ENCODE results near the gene CMTR2.

The CMTR2 gene

GRCh38 chr16:71288890-71289731, at the start of gene CMTR2:
CMTR2 (minus strand) TSS chr16:71289402; CDS start chr16:71285920, 3,482 bp downstream.
- Histone ChIP-seq H3K27me3 (peaks cover 39% of the 10 kb centered on the region), H3K27ac (peak within 1 kb of the TSS; percentile 68), H3K9me3 (no peaks in the 10 kb centered on the region), H3K4me3 (ENCODE audit: low read depth in 1 of 2, low read length in 1 of 2) (peak within 1 kb of the TSS; percentile 82 to 86), H3K36me3 (peaks cover 11% of the 10 kb centered on the region), H3K4me1 (ENCODE audit: control insufficient read depth in 1 of 2, insufficient read depth in 1 of 2, low read depth in 1 of 2, low read length in 1 of 2) (peaks cover 9 to 10% of the 10 kb centered on the region in 2 experiments)
- TF ChIP-seq CTCF (IDR thresholded peaks at IDR 0.05) = no peak

- no peaks in the 10 kb centered on the region for H3K4me1 ChIP-seq (ENCODE audit: control insufficient read depth in 1 of 2, insufficient read depth in 1 of 2, low read depth in 1 of 2, low read length in 1 of 2)
- no peak for TF ChIP-seq CTCF (IDR thresholded peaks at IDR 0.05)
- no peaks in the 10 kb centered on the region for H3K9me3 ChIP-seq
- H3K36me3 ChIP-seq = no peaks in the 10 kb centered on the region
- no peak overlapping the region for H3K27ac ChIP-seq
- peaks cover 3% of the 10 kb centered on the region for H3K27me3 ChIP-seq
- no peak overlapping the region for H3K4me3 ChIP-seq (ENCODE audit: low read depth in 1 of 2, low read length in 1 of 2)
Observed at GRCh38 chr16:71338632-71339031, 49.4 kb upstream of the CMTR2 start.

- no peak for TF ChIP-seq CTCF (IDR thresholded peaks at IDR 0.05)
- H3K4me3 ChIP-seq (ENCODE audit: low read depth in 1 of 2, low read length in 1 of 2) = no peak overlapping the region
- H3K9me3 ChIP-seq = no peaks in the 10 kb centered on the region
- H3K27ac ChIP-seq = no peak overlapping the region
- H3K4me1 ChIP-seq (ENCODE audit: control insufficient read depth in 1 of 2, insufficient read depth in 1 of 2, low read depth in 1 of 2, low read length in 1 of 2) = no peaks in the 10 kb centered on the region
- no peaks in the 10 kb centered on the region for H3K36me3 ChIP-seq
- peaks cover 3% of the 10 kb centered on the region for H3K27me3 ChIP-seq
Observed at GRCh38 chr16:71338193-71338592, 49.0 kb upstream of the CMTR2 start.

- no peak overlapping the region for H3K4me3 ChIP-seq (ENCODE audit: low read depth in 1 of 2, low read length in 1 of 2)
- H3K27ac ChIP-seq = no peak overlapping the region
- no peaks in the 10 kb centered on the region for H3K9me3 ChIP-seq
- no peak for TF ChIP-seq CTCF (IDR thresholded peaks at IDR 0.05)
- no peaks in the 10 kb centered on the region for H3K4me1 ChIP-seq (ENCODE audit: control insufficient read depth in 1 of 2, insufficient read depth in 1 of 2, low read depth in 1 of 2, low read length in 1 of 2)
- H3K27me3 ChIP-seq = peaks cover 3% of the 10 kb centered on the region
- no peaks in the 10 kb centered on the region for H3K36me3 ChIP-seq
Observed at GRCh38 chr16:71337631-71338030, 48.4 kb upstream of the CMTR2 start.

GRCh38 chr16:71328151-71328550, 38.9 kb upstream of the CMTR2 start:
- Histone ChIP-seq H3K9me3 (no peaks in the 10 kb centered on the region), H3K27ac (no peak overlapping the region), H3K27me3 (no peaks in the 10 kb centered on the region), H3K4me1 (ENCODE audit: control insufficient read depth in 1 of 2, insufficient read depth in 1 of 2, low read depth in 1 of 2, low read length in 1 of 2) (no peaks in the 10 kb centered on the region), H3K36me3 (no peaks in the 10 kb centered on the region), H3K4me3 (ENCODE audit: low read depth in 1 of 2, low read length in 1 of 2) (no peak overlapping the region)
- no peak for TF ChIP-seq CTCF (IDR thresholded peaks at IDR 0.05)

All from neutrophil (primary cell).